HK-2 (cell line): ENCODE data around the gene SLC6A6.

Source experiments
- DNase-seq: peaks from one replicate; pipeline ENCODE4 v3.0.0-alpha.2; 2018; ENCODE audit not compliant: unreplicated experiment

SLC6A6 gene

GRCh38 chr3:14452740-14453710 lies 50.6 kb downstream of the SLC6A6 start:
- DNase-seq, result peak; percentile 70

GRCh38 chr3:14453876-14454638 lies 51.7 kb downstream of the SLC6A6 start:
- DNase-seq, result no peak

- DNase-seq, result no peak
Measured at GRCh38 chr3:14454639-14455310, 52.4 kb downstream of the SLC6A6 start.

GRCh38 chr3:14455571-14456317 lies 53.3 kb downstream of the SLC6A6 start:
- no peak for DNase-seq

- DNase-seq, result no peak
Measured at GRCh38 chr3:14456794-14457193, 54.4 kb downstream of the SLC6A6 start.

GRCh38 chr3:14457481-14457880 lies 55.1 kb downstream of the SLC6A6 start:
- no peak for DNase-seq

- peak; percentile 61 for DNase-seq
Measured at GRCh38 chr3:14457999-14458398, 55.6 kb downstream of the SLC6A6 start.

- no peak for DNase-seq
Measured at GRCh38 chr3:14458434-14459275, 56.2 kb downstream of the SLC6A6 start.

GRCh38 chr3:14459384-14459783 lies 57.0 kb downstream of the SLC6A6 start:
- DNase-seq, result no peak

GRCh38 chr3:14459787-14460186 lies 57.4 kb downstream of the SLC6A6 start:
- no peak for DNase-seq

- DNase-seq, result peak; percentile 57
Measured at GRCh38 chr3:14460342-14461005, 58.1 kb downstream of the SLC6A6 start.

- no peak for DNase-seq
Measured at GRCh38 chr3:14461006-14461747, 58.8 kb downstream of the SLC6A6 start.

- peak; percentile 58 for DNase-seq
Measured at GRCh38 chr3:14461748-14462324, 59.4 kb downstream of the SLC6A6 start.

GRCh38 chr3:14462738-14463137 lies 60.3 kb downstream of the SLC6A6 start:
- DNase-seq, result no peak

- no peak for DNase-seq
Measured at GRCh38 chr3:14463330-14464140, 61.1 kb downstream of the SLC6A6 start.

- DNase-seq, result no peak
Measured at GRCh38 chr3:14464141-14464465, 61.7 kb downstream of the SLC6A6 start.

GRCh38 chr3:14464521-14464920 lies 62.1 kb downstream of the SLC6A6 start:
- no peak for DNase-seq

GRCh38 chr3:14465425-14465824 lies 63.0 kb downstream of the SLC6A6 start:
- no peak for DNase-seq
